NOMO-1 treated with dmso at 0.1 percent for 144 hours (cell line): ENCODE results near the gene BRD2.
A peak's percentile ranks its signal among the peaks of the same experiment; 100 is the strongest.

Experiments
- DNase-seq: peaks from one replicate; lab custom pipeline; 2025; ENCODE audit not compliant: unreplicated experiment; lab: John Stamatoyannopoulos, UW

The BRD2 gene

DNA sequence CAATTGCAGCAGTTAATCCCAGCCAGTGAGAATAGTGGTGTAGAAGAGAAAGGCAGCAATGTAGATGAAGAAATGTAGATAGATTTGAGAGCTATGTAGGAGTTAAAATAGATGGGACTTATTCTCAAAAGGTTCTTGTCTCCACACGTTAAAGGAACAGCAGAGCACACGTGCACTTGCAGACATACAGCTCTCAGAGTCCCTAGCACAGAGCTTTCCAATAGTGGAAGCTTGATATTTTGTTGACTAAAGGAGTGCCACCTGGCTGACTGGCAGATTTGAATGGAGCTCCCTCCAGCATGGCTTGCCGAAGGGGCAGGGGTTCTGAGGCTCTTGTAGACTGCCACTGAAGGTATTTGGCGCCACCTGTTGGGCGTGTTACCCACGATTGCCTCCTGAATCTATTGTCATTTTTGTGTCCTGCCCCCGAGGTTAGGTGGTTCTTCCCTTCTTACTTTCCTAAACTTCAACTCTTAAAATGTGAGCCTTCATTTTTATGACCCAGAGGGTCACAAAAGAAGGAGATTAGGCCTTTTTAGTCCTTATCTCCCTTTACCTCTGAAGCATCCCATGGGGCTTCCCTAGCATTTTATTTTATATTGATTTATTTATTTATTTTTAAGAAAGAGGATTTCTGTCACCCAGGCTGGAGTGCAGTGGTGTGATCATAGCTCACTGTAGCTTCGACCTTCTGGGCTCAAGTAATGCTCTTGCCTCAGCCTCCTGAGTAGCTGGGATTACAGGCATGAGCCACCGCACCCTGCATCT is 16.4 kb downstream of the BRD2 start:
- DNase-seq = peak; percentile 59

DNA sequence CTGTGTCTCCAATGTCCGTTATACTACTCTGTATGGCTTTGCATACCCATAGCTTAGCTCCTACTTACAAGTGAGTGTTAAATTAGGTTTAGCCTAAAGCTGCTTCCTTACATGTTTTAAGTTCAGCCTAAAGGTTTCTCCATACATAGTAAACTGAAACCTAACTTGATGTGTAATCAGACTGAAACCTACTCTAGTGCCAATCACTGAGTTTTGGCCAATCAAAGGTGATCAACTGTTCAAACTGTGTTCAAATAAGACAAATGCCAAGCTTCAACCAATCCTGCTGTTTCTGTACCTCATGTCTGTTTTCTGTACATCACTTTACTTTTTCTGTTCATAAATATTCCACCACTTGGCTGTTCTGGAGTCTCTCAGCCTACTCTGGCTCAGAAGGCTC is 21.0 kb downstream of the BRD2 start:
- DNase-seq = no peak

GRCh38 chr6:32991972-32992371 is 23.6 kb downstream of the BRD2 start:
- no peak for DNase-seq

DNA sequence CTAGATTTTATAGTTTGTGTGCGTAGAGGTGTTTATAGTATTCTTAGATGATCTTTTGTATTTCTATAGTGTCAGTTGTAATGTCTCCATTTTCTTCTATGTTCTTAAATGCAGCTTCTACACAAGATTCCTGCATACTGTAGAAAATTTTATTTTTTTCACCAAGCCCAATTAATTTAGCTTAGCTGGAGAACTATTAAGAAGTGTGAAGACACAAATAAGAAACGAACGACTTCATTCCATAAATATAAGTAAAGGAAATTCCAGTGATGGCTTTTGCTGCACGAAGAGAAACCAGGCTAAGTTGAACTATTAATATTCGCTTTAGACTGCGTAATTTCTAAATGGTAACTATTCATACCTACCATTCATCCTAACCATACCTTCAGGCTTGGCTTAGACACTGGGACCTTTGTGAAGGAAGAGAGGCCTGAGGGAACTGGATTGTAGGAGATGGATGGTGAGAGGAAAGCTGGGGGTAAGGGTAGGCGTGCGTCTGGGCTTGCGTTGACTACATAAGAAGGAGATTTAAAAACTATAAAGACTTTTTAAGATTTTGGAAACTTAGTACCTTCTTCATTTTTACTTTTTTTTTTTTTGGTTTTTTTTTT is 25.1 kb downstream of the BRD2 start:
- no peak for DNase-seq

GRCh38 chr6:32995448-32995847 is 27.1 kb downstream of the BRD2 start:
- no peak for DNase-seq

DNA sequence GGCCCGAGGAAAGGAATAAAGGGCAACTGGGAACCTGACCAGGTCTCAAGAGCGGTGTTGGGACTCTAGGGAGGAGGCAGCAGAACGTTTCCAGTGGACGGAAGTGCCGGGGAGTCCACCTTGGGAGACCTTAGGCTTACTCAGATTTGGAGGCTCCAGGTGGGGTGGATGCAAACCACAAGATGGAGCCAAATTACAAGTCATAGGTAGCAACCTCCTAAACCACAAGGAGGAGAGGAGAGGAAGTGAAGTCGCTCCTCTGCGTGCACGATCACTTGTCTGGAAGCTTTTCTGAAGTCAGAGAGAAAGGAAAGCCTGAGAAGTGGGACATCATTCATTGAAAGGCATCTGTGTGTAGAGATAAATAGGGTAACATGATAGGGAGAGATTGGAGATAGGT is 31.7 kb downstream of the BRD2 start:
- DNase-seq = peak; percentile 13

DNA sequence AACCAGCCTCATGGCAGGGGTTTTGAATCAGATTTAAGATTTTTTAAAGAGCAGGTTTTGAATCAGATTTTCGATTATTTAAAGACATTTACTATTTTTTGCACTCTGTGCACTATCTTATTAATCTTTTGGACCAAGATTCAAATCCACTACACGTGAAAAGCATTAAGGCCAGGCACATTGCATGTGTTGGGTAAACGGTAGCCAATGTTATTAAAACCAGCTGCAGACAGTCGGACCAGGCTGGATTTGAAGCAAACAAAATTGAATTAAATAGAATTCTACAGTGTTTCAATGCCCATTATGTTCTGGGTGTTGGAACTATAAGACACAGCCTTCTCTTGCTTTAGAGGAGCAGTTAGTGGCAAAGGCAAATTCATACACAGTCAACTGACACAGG is 33.3 kb downstream of the BRD2 start:
- DNase-seq = no peak

GRCh38 chr6:33004940-33005339 is 36.5 kb downstream of the BRD2 start:
- DNase-seq = no peak

- DNase-seq = no peak
These were observed 39.5 kb downstream of the BRD2 start for GRCh38 chr6:33007831-33008400.

GRCh38 chr6:33008944-33009861 is 40.8 kb downstream of the BRD2 start, which contains the start of gene HLA-DOA:
TSS of gene HLA-DOA (minus strand) at chr6:33009591.
- DNase-seq = peak; percentile 45

DNA sequence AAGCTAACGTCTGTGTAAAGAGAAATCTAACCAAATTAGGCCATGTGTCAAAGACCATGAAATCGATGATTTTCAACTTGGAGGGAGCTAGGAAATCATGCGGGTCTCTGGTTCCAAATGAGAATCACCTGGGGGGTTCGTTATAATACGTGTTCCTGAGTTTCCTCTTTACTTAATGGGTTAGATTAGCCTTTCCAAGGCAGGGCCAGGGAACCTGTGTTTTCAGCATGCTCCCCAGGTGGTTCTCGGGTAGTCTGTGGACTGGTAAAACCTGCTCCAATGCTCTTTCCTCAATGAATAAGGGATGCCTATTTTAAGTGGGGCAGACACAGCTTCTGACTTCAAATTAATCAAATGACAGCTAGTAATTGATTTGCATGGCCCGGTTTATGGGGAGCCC is 42.0 kb downstream of the BRD2 start:
- no peak for DNase-seq

GRCh38 chr6:33013608-33014007 is 45.2 kb downstream of the BRD2 start:
- DNase-seq = no peak

- peak; percentile 79 for DNase-seq
These were observed 46.6 kb downstream of the BRD2 start for GRCh38 chr6:33014841-33015634.

- no peak for DNase-seq
These were observed 47.4 kb downstream of the BRD2 start for GRCh38 chr6:33015798-33016197.

GRCh38 chr6:33017018-33017417 is 48.6 kb downstream of the BRD2 start:
- no peak for DNase-seq

DNA sequence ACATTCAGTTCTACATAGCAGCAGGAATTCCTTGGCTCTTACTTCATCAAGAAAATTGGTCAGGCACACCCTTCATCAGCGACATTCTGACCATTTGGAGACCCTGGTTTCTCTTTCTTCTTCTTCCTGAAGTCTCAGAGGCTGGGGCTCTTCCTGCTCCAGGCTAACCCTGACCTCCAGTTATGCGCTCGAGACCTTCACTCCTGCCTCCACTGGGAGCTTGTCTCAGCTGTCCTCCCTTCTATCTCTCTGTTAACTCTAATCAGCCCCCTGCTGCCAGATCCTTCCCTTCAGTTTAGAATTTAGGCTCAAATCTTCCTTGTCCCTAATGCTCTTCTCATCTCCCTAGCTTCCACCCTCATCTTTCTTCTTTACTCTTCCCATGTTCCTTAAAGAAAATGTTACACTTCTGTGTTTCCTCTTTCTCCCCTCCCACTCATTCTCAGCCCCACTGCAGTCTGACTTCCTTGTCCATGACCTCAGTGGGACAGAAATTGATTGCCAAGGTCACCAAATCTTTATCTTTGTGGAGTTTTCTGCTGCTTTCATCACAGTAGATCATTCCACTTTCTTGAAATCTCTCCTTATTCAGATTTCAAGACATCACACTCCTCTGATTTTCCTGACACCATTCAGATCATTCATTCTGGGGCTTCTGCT is 49.4 kb downstream of the BRD2 start:
- DNase-seq = no peak

- DNase-seq = no peak
These were observed 50.0 kb downstream of the BRD2 start for GRCh38 chr6:33018418-33018817.

GRCh38 chr6:33018904-33019303 is 50.5 kb downstream of the BRD2 start:
- peak; percentile 95 for DNase-seq

- no peak for DNase-seq
These were observed 51.0 kb downstream of the BRD2 start for GRCh38 chr6:33019372-33019771.

GRCh38 chr6:33021917-33022316 is 53.5 kb downstream of the BRD2 start:
- DNase-seq = no peak
